GM21423 (cell line): Measurements from ENCODE around the gene AUTS2.

Experiments
- ATAC-seq: cut with Tn5 transposase; IDR thresholded peaks from one replicate; pipeline ENCODE4 v1.9.1; 2021; ENCODE audit warnings: mild to moderate bottlenecking, moderate library complexity; ENCODE audit not compliant: unreplicated experiment

AUTS2 gene

DNA sequence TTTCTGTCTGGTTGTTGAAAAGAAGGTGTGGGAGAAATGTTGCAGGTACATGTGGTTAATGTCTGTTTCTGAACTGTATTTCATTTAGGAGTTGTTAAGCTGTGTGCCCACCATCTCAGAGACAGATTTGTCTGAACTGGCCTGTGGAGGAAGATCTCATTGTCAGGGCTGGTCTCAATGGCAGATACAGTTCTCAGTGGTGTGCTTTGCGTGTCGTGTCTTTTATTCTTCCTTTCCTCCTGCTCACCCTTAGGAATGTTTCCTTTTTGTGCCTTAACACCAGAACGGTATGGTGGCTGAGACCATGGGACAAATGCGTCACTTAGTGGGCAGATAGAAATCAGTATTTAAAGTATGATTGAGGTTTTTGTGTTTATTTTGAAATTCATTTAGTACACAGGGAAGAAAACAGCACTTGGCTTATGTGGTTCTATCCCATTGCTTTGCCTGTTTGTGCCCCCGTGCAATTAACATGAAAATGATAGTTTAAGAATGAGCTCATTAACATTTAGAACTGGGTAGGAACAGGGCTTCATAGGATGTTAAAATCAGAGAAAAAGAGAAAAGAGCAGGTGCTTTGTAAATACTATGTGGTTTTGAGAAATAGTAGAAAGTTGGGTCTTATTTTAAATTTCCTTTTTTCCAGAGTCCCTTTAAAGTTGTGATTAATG, 112.6 kb downstream of the AUTS2 start:
- ATAC-seq: no peak

GRCh38 chr7:69714886-69715576, 116.8 kb downstream of the AUTS2 start:
- no peak for ATAC-seq

- ATAC-seq: no peak
Measured at GRCh38 chr7:69717221-69717620, 118.9 kb downstream of the AUTS2 start.

GRCh38 chr7:69719717-69720116, 121.4 kb downstream of the AUTS2 start:
- no peak for ATAC-seq

- no peak for ATAC-seq
Measured at GRCh38 chr7:69722843-69723242, 124.6 kb downstream of the AUTS2 start.

- no peak for ATAC-seq
Measured at GRCh38 chr7:69723663-69724062, 125.4 kb downstream of the AUTS2 start.

DNA sequence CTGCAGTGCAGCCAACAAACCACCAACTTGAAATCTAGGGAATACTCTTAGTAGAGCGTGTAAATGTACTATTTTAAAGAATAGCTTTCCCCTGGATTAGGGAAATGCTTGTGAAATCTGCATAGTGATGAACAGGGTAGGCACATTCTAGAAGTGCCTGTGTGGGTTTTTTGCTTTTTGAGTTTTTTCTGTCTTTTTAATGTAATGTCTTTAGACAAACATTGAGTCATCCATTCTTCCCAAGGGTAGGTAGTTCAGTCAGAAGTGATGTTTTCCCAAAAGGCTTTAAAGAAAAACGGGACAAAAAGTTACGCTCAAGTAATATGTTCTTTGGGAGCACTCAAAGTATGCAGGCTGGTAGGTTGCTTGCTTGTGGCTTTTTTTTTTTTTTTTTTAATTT, 130.0 kb downstream of the AUTS2 start:
- ATAC-seq: no peak

GRCh38 chr7:69732203-69732602, 133.9 kb downstream of the AUTS2 start:
- ATAC-seq: no peak

DNA sequence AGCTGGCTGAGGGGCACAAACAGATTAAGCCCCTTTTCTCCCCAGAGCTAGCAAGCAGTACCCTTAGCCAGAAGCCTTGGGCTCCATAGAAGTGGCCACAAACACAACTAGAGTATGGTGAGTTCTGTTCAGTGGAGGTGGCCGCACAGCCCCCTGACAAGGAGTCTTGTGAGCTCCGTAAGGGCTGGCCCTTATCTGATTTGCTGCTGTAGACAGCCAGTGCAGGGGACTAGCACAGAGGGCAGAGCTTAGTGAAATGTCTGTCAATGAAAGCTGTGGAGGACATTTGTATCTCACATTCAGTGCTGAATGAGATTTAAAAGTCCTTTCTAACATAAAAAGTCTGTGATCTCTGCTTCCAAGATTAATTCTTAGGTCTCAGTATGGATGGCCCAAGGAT, 137.3 kb downstream of the AUTS2 start:
- ATAC-seq: no peak

- ATAC-seq: no peak
Measured at GRCh38 chr7:69736126-69736810, 138.0 kb downstream of the AUTS2 start.

DNA sequence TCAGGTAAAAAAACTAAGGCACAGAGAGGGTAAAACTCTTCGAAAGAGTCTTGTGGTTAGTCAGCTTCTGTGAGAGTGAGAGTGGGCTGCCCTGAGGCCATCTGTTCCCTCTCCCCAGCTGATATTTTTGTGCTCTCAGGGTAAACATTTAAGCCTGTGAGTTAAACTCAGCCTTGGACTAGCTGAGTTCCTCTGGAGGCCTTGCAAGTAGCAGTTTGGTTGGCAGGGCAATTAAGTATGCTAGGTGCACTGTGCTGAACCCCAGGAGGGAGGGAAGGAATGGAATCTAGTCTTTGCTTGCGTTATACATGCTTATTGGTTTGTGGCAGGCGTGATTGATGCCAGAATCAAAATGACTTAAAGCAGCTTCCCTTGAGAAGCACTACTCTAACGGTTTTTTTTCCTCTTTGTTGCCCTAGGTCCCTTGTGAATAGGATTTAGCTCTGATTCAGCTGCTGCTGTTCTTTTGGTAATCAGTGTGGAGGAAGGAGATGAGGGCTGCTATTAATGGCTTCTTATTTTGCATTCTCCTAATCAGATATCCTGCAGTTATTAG, 140.2 kb downstream of the AUTS2 start:
- ATAC-seq: peak; percentile 66

- ATAC-seq: peak; percentile 61
Measured at GRCh38 chr7:69739190-69739589, 140.9 kb downstream of the AUTS2 start.

- peak; percentile 54 for ATAC-seq
Measured at GRCh38 chr7:69739931-69740431, 141.7 kb downstream of the AUTS2 start.

- no peak for ATAC-seq
Measured at GRCh38 chr7:69742237-69742636, 144.0 kb downstream of the AUTS2 start.

GRCh38 chr7:69743436-69743835, 145.2 kb downstream of the AUTS2 start:
- ATAC-seq: no peak

- ATAC-seq: no peak
Measured at GRCh38 chr7:69744026-69744425, 145.8 kb downstream of the AUTS2 start.

DNA sequence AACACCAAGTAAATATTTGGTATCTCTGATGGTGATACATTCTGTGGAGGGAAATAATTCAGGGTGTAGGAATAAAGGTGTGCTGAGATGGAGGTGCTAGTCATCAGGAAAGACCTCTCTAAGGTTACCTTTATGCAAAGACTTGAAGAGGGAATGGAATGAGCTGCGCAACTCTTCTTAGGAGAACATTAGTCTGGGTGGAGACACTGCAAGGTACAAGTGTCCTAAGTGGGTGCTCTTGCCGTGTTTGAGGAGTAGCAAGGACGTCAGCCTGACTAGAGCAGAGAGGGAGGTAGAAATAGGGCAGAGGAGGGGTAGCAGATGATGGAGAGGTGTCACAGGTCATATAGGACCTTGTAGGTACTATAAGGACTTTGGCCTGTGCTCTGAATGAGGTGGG, 148.1 kb downstream of the AUTS2 start:
- no peak for ATAC-seq

DNA sequence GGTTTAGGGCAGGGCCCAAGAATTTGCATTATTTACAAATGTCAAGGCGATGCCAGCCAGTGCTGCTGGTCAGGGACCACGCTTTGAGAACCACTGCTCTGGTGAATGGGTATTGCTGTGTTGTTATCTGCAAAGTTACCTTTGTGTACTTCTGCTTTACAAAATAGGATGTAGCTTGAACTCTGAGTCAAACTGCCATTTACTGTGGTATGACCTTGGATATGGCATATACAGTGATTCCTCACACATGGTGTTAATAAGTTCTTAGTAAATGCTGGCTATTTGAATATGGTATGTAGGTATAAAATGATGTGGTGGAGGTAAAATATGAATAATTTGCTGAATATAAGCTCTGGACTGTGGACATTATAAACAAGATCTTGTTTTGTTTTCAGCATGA, 148.9 kb downstream of the AUTS2 start:
- ATAC-seq: no peak

DNA sequence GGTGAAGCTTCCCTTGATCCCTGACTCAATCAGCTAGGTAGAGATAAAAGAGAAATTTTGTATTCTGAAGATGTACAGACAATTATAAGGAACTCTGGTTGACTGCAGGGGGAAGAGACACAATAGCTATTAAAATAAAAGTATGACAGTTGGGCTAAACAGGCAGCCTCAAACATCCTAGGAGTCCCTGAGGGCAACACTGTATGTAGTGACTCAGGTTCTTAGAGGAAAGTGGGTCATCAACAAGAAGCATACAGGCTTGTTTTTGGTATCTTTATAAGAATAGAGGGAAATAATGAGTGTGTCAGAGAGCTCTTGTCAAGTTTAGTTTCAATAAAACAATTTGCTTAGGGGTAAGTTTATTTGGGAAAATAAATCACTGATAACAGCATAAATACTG, 150.3 kb downstream of the AUTS2 start:
- ATAC-seq: no peak

GRCh38 chr7:69749372-69749979, 151.2 kb downstream of the AUTS2 start:
- ATAC-seq: no peak

DNA sequence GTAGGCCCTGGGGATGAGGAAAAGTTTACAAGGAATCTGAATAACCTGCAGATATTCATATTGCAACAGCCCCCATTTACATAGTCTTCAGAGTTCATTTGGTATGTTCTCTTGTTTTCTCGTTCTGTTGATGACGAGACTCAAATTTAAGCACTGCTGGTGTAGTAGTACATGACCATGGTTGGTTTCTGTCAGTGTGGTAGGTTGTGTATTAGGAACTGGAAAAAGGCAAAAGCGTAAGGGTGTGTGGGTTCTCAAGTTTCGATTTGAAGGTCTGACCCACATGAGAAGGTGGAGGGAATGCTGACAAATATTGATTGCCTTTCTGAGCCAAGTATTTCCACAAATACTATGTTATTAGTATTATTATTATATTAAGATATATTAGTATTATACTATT, 151.7 kb downstream of the AUTS2 start:
- ATAC-seq: no peak
